ENCODE results near the gene OLFML2B.

The OLFML2B gene

GRCh38 chr1:161997152-161997551 is 26.5 kb downstream of the OLFML2B start:
- no peak overlapping the region for H4K91ac ChIP-seq (ENCODE audit: low read depth, low read length)

GRCh38 chr1:161994175-161994668 is 29.4 kb downstream of the OLFML2B start:
- Histone ChIP-seq H3K27me3 (ENCODE audit: insufficient read depth, low read length) (peaks cover 2% of the 10 kb centered on the region), H3K9ac (ENCODE audit: low read length) (no peak overlapping the region), H3K4me3 (ENCODE audit: low read depth, low read length) (no peak overlapping the region), H3K27ac (ENCODE audit: low read depth, low read length) (no peak overlapping the region), H3K79me1 (ENCODE audit: low read length) (no peaks in the 10 kb centered on the region), H3K14ac (ENCODE audit: low read length) (no peak overlapping the region), H3K18ac (ENCODE audit: low read length) (no peak overlapping the region), H2BK120ac (ENCODE audit: insufficient read depth, low read length, poor library complexity) (no peak overlapping the region), H3K4me2 (ENCODE audit: low read length) (no peak overlapping the region), H3K23ac (ENCODE audit: low read length) (no peak overlapping the region), H4K91ac (ENCODE audit: low read depth, low read length) (no peak overlapping the region), H2BK12ac (ENCODE audit: low read length) (no peak overlapping the region), H3K4ac (ENCODE audit: low read depth, low read length) (no peak overlapping the region), H2AK5ac (ENCODE audit: low read length) (no peak overlapping the region), H3K4me1 (ENCODE audit: control insufficient read depth in 1 of 2, insufficient read depth in 2 of 2, low read length in 2 of 2) (no peaks in the 10 kb centered on the region), H3K79me2 (ENCODE audit: control insufficient read depth, insufficient read depth, low read length, poor library complexity) (no peaks in the 10 kb centered on the region), H4K12ac (ENCODE audit: low read depth, low read length) (no peak overlapping the region), H2BK5ac (ENCODE audit: low read depth, low read length, poor library complexity) (no peak overlapping the region), H3K36me3 (ENCODE audit: control insufficient read depth in 1 of 2, insufficient read depth in 2 of 2, low read length in 2 of 2) (no peaks in the 10 kb centered on the region), H2AFZ (ENCODE audit: insufficient read depth, low read length, poor library complexity) (no peak overlapping the region), H4K8ac (ENCODE audit: low read depth, low read length) (no peak overlapping the region), H3K9me3 (ENCODE audit: insufficient read depth, low read depth, low read length) (peaks cover 4% of the 10 kb centered on the region)
- WGBS (ENCODE audit: extremely low coverage, insufficient coverage, insufficient read length), result no CpG with 5 or more reads among the region's 9 CpGs
- no peak for DNase-seq

More at GRCh38 chr1:161997152-161997551, 26.5 kb downstream of the OLFML2B start:
- H3K27me3 ChIP-seq (ENCODE audit: insufficient read depth, low read length), result peaks cover 2% of the 10 kb centered on the region
- no peaks in the 10 kb centered on the region for H3K79me1 ChIP-seq (ENCODE audit: low read length)
- no peak for DNase-seq
- H3K4me3 ChIP-seq (ENCODE audit: low read depth, low read length), result no peak overlapping the region
- no CpG with 5 or more reads among the region's 1 CpG for WGBS (ENCODE audit: extremely low coverage, insufficient coverage, insufficient read length)
- H4K8ac ChIP-seq (ENCODE audit: low read depth, low read length), result no peak overlapping the region
- H3K4me1 ChIP-seq (ENCODE audit: control insufficient read depth in 1 of 2, insufficient read depth in 2 of 2, low read length in 2 of 2), result no peaks in the 10 kb centered on the region
- H3K9me3 ChIP-seq (ENCODE audit: insufficient read depth, low read depth, low read length), result peaks cover 4% of the 10 kb centered on the region
- H2AFZ ChIP-seq (ENCODE audit: insufficient read depth, low read length, poor library complexity), result no peak overlapping the region
- no peak overlapping the region for H3K27ac ChIP-seq (ENCODE audit: low read depth, low read length)
- no peak overlapping the region for H2BK12ac ChIP-seq (ENCODE audit: low read length)
- H3K4ac ChIP-seq (ENCODE audit: low read depth, low read length), result no peak overlapping the region
- H2BK5ac ChIP-seq (ENCODE audit: low read depth, low read length, poor library complexity), result no peak overlapping the region
- no peak overlapping the region for H3K14ac ChIP-seq (ENCODE audit: low read length)
- H3K23ac ChIP-seq (ENCODE audit: low read length), result no peak overlapping the region
- no peaks in the 10 kb centered on the region for H3K79me2 ChIP-seq (ENCODE audit: control insufficient read depth, insufficient read depth, low read length, poor library complexity)
- no peak overlapping the region for H4K12ac ChIP-seq (ENCODE audit: low read depth, low read length)
- no peak overlapping the region for H2BK120ac ChIP-seq (ENCODE audit: insufficient read depth, low read length, poor library complexity)
- H3K9ac ChIP-seq (ENCODE audit: low read length), result no peak overlapping the region
- H3K4me2 ChIP-seq (ENCODE audit: low read length), result no peak overlapping the region
- H2AK5ac ChIP-seq (ENCODE audit: low read length), result no peak overlapping the region
- H3K36me3 ChIP-seq (ENCODE audit: control insufficient read depth in 1 of 2, insufficient read depth in 2 of 2, low read length in 2 of 2), result no peaks in the 10 kb centered on the region
- H3K18ac ChIP-seq (ENCODE audit: low read length), result no peak overlapping the region

GRCh38 chr1:161993576-161993975 is 30.1 kb downstream of the OLFML2B start:
- Histone ChIP-seq H3K79me2 (ENCODE audit: control insufficient read depth, insufficient read depth, low read length, poor library complexity) (no peaks in the 10 kb centered on the region), H4K8ac (ENCODE audit: low read depth, low read length) (no peak overlapping the region), H3K79me1 (ENCODE audit: low read length) (no peaks in the 10 kb centered on the region), H2AFZ (ENCODE audit: insufficient read depth, low read length, poor library complexity) (no peak overlapping the region), H3K27ac (ENCODE audit: low read depth, low read length) (no peak overlapping the region), H3K9me3 (ENCODE audit: insufficient read depth, low read depth, low read length) (peaks cover 4% of the 10 kb centered on the region), H3K4me3 (ENCODE audit: low read depth, low read length) (no peak overlapping the region), H2BK12ac (ENCODE audit: low read length) (no peak overlapping the region), H3K9ac (ENCODE audit: low read length) (no peak overlapping the region), H3K23ac (ENCODE audit: low read length) (no peak overlapping the region), H4K12ac (ENCODE audit: low read depth, low read length) (no peak overlapping the region), H2BK5ac (ENCODE audit: low read depth, low read length, poor library complexity) (no peak overlapping the region), H3K18ac (ENCODE audit: low read length) (no peak overlapping the region), H3K4me2 (ENCODE audit: low read length) (no peak overlapping the region), H4K91ac (ENCODE audit: low read depth, low read length) (no peak overlapping the region), H3K4me1 (ENCODE audit: control insufficient read depth in 1 of 2, insufficient read depth in 2 of 2, low read length in 2 of 2) (no peaks in the 10 kb centered on the region), H3K4ac (ENCODE audit: low read depth, low read length) (no peak overlapping the region), H2AK5ac (ENCODE audit: low read length) (no peak overlapping the region), H3K27me3 (ENCODE audit: insufficient read depth, low read length) (no peaks in the 10 kb centered on the region), H2BK120ac (ENCODE audit: insufficient read depth, low read length, poor library complexity) (no peak overlapping the region), H3K14ac (ENCODE audit: low read length) (no peak overlapping the region), H3K36me3 (ENCODE audit: control insufficient read depth in 1 of 2, insufficient read depth in 2 of 2, low read length in 2 of 2) (no peaks in the 10 kb centered on the region)
- no peak for DNase-seq
- no CpG with 5 or more reads among the region's 11 CpGs for WGBS (ENCODE audit: extremely low coverage, insufficient coverage, insufficient read length)

- no peak overlapping the region for H3K4me2 ChIP-seq (ENCODE audit: low read length)
- H3K23ac ChIP-seq (ENCODE audit: low read length), result no peak overlapping the region
- no peaks in the 10 kb centered on the region for H3K27me3 ChIP-seq (ENCODE audit: insufficient read depth, low read length)
- no peak overlapping the region for H4K91ac ChIP-seq (ENCODE audit: low read depth, low read length)
- H3K4ac ChIP-seq (ENCODE audit: low read depth, low read length), result no peak overlapping the region
- H3K4me1 ChIP-seq (ENCODE audit: control insufficient read depth in 1 of 2, insufficient read depth in 2 of 2, low read length in 2 of 2), result no peaks in the 10 kb centered on the region
- no peak overlapping the region for H3K27ac ChIP-seq (ENCODE audit: low read depth, low read length)
- peaks cover 3% of the 10 kb centered on the region for H3K9me3 ChIP-seq (ENCODE audit: insufficient read depth, low read depth, low read length)
- H3K79me1 ChIP-seq (ENCODE audit: low read length), result no peaks in the 10 kb centered on the region
- no peak overlapping the region for H2AFZ ChIP-seq (ENCODE audit: insufficient read depth, low read length, poor library complexity)
- no peak overlapping the region for H2BK5ac ChIP-seq (ENCODE audit: low read depth, low read length, poor library complexity)
- no peaks in the 10 kb centered on the region for H3K79me2 ChIP-seq (ENCODE audit: control insufficient read depth, insufficient read depth, low read length, poor library complexity)
- no peaks in the 10 kb centered on the region for H3K36me3 ChIP-seq (ENCODE audit: control insufficient read depth in 1 of 2, insufficient read depth in 2 of 2, low read length in 2 of 2)
- no peak overlapping the region for H2AK5ac ChIP-seq (ENCODE audit: low read length)
- H2BK12ac ChIP-seq (ENCODE audit: low read length), result no peak overlapping the region
- no peak overlapping the region for H3K9ac ChIP-seq (ENCODE audit: low read length)
- no peak overlapping the region for H3K18ac ChIP-seq (ENCODE audit: low read length)
- no peak overlapping the region for H4K12ac ChIP-seq (ENCODE audit: low read depth, low read length)
- WGBS (ENCODE audit: extremely low coverage, insufficient coverage, insufficient read length), result no CpG with 5 or more reads among the region's 5 CpGs
- no peak overlapping the region for H3K4me3 ChIP-seq (ENCODE audit: low read depth, low read length)
- no peak for DNase-seq
- H4K8ac ChIP-seq (ENCODE audit: low read depth, low read length), result no peak overlapping the region
- no peak overlapping the region for H3K14ac ChIP-seq (ENCODE audit: low read length)
- H2BK120ac ChIP-seq (ENCODE audit: insufficient read depth, low read length, poor library complexity), result no peak overlapping the region
Observed at GRCh38 chr1:161989786-161990185, 33.9 kb downstream of the OLFML2B start.
